ENCODE results near the gene MYL12B. TPM values are rescaled to one million over a fixed set of nuclear protein-coding genes. Genes with fewer than 3 reads are reported as not detected.

Gene MYL12B
- total RNA-seq, 2 experiments from 2014 or later = 288 to 293 TPM

DNA sequence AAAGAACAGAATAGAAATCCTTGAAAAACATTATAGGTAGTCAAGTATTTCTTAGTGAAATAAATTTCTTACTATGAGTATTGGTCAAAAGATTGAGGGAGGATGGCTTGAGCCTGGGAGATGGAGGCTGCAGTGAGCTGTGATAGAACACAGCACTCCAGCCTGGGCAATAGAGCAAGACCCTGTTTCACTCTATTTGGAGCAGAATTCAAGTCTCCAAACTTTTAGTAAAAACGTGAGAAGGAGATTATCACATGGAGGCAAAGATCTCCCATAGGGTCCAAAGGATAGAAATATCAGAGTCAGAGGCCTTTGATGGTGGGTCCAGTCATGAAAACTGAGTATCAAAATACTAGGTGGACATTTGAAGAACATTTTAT, 16.8 kb upstream of the MYL12B start:
- Mint-ChIP-seq H3K36me3 (ENCODE audit: low read depth) (peaks cover 28% of the 10 kb centered on the region), H3K27me3 (ENCODE audit: low read depth) (no peaks in the 10 kb centered on the region), H3K9me3 (peaks cover 20% of the 10 kb centered on the region), H3K27ac (no peak overlapping the region), H3K4me1 (ENCODE audit: low read depth) (peaks cover 17% of the 10 kb centered on the region), H3K4me3 (peak overlapping the region; percentile 90)
- CTCF ChIA-PET = interaction anchor here (0.9 to 4.7 kb wide), 14 partner anchors 10 to 421 kb away, joined by 3 to 35 read pairs (median 6); no protein-coding TSS in a partner anchor
- DNase-seq = no peak
- intact Hi-C loops (cut with micrococcal nuclease) = no loop called here

DNA sequence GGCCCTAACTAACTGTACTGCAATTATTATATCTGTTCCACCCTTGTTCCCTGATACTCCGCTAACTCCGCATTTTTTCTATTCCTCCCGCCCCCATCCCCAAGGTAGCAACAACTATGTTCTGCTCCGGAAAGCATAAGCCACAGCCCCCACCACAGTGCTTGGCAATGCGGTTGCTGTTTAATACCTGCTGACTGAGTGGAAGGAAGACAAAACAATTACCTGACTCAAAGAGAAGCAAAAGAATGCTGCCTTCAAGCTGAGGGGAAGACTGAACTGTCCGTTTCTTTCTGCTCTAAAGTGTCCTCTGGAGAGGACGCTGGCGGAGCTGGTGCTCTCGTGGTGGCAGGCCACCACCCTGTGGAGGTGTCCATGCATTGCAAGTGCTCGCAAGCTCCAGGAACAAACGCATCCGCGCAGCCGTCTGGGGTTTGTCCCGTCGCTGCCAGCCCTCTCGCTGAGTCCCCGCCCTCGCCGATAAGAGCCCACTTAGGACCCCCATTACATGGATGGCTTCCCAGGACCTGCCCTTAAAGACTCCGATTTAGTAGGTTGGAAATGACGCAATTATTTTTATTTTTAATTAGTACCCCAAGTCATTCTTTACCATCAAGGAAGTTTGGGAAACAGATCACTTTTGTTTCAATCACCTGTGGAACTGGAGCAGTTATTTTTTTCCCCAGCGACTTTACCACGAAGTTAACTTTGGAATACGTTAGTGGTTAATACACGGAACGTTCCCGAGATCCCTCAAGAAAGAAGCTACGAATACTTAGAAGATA, 15.9 kb upstream of the MYL12B start:
- intact Hi-C loops (cut with micrococcal nuclease) = loop anchor here (1.0 to 2.0 kb wide), 12 partner anchors 67 to 1141 kb away; partner anchors contain the start of genes EMILIN2, LPIN2, METTL4 and NDC80
- CTCF ChIA-PET = interaction anchor here (0.5 to 4.7 kb wide), 52 partner anchors 8 to 705 kb away, joined by 3 to 35 read pairs (median 4); no protein-coding TSS in a partner anchor
- H3K36me3 Mint-ChIP-seq (ENCODE audit: low read depth) = peaks cover 21% of the 10 kb centered on the region

DNA sequence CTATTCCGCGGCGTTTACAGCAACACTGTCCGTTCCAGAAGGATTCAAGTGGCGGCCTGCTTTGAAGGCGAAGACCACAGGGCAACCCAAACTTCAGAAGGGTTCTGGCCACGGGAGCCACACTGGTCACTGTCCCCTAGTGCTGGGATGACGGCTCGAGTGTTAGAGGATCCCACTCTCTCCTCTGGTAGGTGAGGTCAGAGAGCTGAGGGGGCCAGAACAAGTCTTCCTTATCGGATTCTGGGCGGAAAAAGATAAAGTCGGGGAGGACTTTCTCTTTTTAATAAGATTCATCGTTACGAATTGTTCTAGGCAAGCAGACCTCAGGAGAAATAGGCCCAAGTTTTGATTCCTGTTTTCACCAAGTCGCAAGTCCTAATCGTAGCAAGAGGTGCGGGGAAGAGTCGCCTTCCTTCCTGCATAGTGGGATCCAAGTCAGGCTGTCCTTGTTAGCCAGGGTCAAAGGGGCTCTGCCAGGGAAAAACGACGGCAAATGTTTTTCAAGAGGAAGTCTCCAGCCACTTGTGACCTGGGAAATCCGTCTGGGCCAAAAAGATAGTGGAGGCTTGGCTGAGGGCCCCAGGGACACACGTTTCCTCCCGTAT, 15.2 kb upstream of the MYL12B start:
- Mint-ChIP-seq H3K27me3 (ENCODE audit: low read depth) (no peaks in the 10 kb centered on the region), H3K4me3 (peak overlapping the region; percentile 90), H3K9me3 (peaks cover 8% of the 10 kb centered on the region), H3K4me1 (ENCODE audit: low read depth) (peaks cover 29% of the 10 kb centered on the region), H3K27ac (peak overlapping the region; percentile 92), H3K36me3 (ENCODE audit: low read depth) (peaks cover 17% of the 10 kb centered on the region)
- CTCF ChIA-PET = interaction anchor here (0.5 to 4.7 kb wide), 52 partner anchors 9 to 705 kb away, joined by 3 to 35 read pairs (median 4); partner anchors contain the start of gene MYL12B
- intact Hi-C loops (cut with micrococcal nuclease) = loop anchor here (1.0 to 2.0 kb wide), 22 partner anchors 16 to 1141 kb away; partner anchors contain the start of genes EMILIN2, LPIN2, METTL4 and MYL12B
- DNase-seq = peak; percentile 19

More for the DNA sequence above, 15.9 kb upstream of the MYL12B start:
- H3K27me3 Mint-ChIP-seq (ENCODE audit: low read depth) = no peaks in the 10 kb centered on the region
- peak; percentile 91 for DNase-seq
- H3K9me3 Mint-ChIP-seq = peaks cover 13% of the 10 kb centered on the region
- H3K4me3 Mint-ChIP-seq = peak overlapping the region; percentile 90
- peaks cover 23% of the 10 kb centered on the region for H3K4me1 Mint-ChIP-seq (ENCODE audit: low read depth)
- H3K27ac Mint-ChIP-seq = peak overlapping the region; percentile 92

DNA sequence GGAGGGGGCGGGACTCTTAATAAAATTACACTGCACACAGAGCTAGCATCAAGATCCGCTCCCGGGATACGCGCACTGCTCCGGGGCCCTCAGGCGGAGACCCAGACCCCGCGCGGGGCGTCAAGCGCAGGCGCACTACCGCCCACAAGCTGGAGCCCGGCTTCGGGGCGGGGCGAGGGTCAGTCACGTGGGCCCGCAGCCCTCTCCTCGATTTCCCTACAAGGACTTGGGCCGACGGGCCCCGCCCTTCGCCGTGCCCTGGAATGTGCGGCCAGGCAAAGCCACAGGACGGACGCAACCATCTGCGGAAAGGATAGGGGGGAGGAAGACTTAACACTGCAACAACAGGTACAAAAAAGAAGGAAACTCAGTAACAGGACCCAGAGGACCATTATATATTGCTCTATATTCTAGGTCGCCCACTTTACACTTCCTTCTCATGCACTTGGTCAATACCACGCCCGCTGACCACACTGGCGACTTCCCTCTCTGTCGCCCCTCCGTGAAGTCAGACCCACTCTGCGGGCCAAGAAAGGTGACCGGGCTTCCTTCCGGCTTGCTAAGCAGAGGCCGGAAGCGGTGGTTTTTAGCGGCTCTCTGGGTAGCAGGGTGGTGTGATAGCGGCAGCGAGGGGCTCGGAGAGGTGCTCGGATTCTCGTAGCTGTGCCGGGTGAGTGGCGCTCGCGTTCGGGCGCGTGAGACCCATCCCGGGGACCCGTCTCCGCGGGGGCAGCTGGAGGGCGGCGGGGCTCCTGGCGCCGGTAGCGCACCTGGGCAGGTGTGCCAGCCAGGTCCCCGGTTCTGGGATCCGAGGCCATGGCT, 14.5 kb upstream of the MYL12B start, which contains the start of gene MYL12A:
MYL12A (plus strand) TSS at position 562 of the 822 bp plus-strand sequence. CDS start 5,447 bp downstream, outside the sequence.
- H3K36me3 Mint-ChIP-seq (ENCODE audit: low read depth) = peaks cover 10% of the 10 kb centered on the region
- peak within 1 kb of the TSS; percentile 90 for H3K4me3 Mint-ChIP-seq
- H3K27ac Mint-ChIP-seq = peak within 1 kb of the TSS; percentile 92
- CTCF ChIA-PET = interaction anchor here (0.6 to 4.7 kb wide), 19 partner anchors 8 to 471 kb away, joined by 3 to 35 read pairs (median 4); partner anchors contain the start of gene MYL12B
- intact Hi-C loops (cut with micrococcal nuclease) = loop anchor here (1.0 to 2.0 kb wide), 13 partner anchors 15 to 677 kb away; partner anchors contain the start of genes METTL4, MYL12B and NDC80
- peaks cover 34% of the 10 kb centered on the region for H3K4me1 Mint-ChIP-seq (ENCODE audit: low read depth)
- peaks cover 2% of the 10 kb centered on the region for H3K9me3 Mint-ChIP-seq
- peak; percentile 96 for DNase-seq
- H3K27me3 Mint-ChIP-seq (ENCODE audit: low read depth) = no peaks in the 10 kb centered on the region

DNA sequence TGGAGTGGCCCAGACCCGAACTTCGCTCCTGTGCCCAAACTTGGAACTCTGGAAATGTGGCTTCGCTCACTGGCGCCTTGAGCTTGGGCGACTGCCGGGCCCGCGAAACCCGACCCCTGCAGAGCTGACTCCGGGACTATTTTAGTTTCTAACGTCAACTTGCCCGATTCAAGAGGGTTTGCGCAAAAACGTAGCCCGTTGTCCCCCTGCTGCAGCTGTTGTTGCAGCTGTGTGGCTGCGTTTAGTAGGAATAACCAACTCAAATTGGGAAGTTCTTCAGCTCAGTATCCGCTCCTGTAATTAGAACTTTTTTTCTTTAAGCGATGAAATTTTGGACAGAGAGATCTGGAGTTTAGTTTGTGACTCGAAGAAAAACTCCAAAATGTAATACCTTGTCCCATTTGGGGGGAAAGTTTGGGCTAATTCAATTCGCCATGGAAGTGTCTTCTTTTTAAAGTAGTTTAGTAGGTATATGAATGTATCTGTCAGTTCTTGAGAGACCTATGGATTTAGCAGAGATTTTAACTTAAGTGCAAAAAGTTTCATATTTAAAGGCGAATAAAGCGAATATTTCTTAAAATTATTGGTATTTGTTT, 13.8 kb upstream of the MYL12B start:
- Mint-ChIP-seq H3K4me1 (ENCODE audit: low read depth) (peaks cover 41% of the 10 kb centered on the region), H3K36me3 (ENCODE audit: low read depth) (peaks cover 13% of the 10 kb centered on the region), H3K27ac (peak overlapping the region; percentile 92), H3K4me3 (peak overlapping the region; percentile 90), H3K27me3 (ENCODE audit: low read depth) (no peaks in the 10 kb centered on the region), H3K9me3 (no peaks in the 10 kb centered on the region)
- CTCF ChIA-PET = interaction anchor here (0.6 to 4.7 kb wide), 7 partner anchors 11 to 418 kb away, joined by 3 to 35 read pairs (median 7); partner anchors contain the start of gene MYL12B
- DNase-seq = peak; percentile 41
- intact Hi-C loops (cut with micrococcal nuclease) = no loop called here

DNA sequence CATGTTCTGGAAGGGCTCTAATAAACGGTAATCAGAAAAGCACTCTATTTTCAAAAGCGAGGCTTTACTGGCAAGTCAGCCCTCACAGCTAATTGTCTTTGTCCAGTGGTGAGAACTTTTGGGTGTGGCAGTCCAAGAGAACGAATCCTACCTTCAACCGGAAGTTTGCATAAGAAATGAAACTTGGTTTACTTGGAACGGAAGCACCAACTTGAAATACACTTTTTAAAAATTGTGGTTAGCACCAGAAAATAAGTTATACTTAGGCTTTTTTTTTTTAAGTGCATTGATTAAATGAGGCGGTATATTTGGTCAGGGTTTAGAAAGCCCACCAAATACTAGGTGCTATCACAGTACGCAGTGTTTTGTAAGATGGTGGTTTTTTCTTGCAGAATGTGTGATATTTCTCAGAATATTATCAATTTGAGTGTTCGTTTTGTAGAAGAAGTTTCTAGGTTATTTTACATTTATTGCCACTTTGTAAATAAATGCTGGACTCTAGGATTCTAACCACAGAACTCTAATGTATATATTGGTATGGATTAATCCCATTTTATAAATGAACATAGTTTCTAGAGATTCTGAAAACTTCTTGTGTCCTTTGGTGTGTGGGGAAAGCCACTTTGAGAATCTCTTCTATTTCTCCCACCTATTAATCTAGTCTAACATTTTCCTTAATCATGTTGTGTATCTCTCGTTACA, 13.1 kb upstream of the MYL12B start:
- Mint-ChIP-seq H3K4me3 (peak overlapping the region; percentile 90), H3K9me3 (no peaks in the 10 kb centered on the region), H3K27me3 (ENCODE audit: low read depth) (no peaks in the 10 kb centered on the region), H3K27ac (peak overlapping the region; percentile 92), H3K36me3 (ENCODE audit: low read depth) (peaks cover 19% of the 10 kb centered on the region), H3K4me1 (ENCODE audit: low read depth) (peaks cover 47% of the 10 kb centered on the region)
- CTCF ChIA-PET = interaction anchor here (0.6 to 4.7 kb wide), 4 partner anchors 11 to 417 kb away, joined by 3 to 35 read pairs (median 6); no protein-coding TSS in a partner anchor
- intact Hi-C loops (cut with micrococcal nuclease) = no loop called here
- peak; percentile 23 for DNase-seq

DNA sequence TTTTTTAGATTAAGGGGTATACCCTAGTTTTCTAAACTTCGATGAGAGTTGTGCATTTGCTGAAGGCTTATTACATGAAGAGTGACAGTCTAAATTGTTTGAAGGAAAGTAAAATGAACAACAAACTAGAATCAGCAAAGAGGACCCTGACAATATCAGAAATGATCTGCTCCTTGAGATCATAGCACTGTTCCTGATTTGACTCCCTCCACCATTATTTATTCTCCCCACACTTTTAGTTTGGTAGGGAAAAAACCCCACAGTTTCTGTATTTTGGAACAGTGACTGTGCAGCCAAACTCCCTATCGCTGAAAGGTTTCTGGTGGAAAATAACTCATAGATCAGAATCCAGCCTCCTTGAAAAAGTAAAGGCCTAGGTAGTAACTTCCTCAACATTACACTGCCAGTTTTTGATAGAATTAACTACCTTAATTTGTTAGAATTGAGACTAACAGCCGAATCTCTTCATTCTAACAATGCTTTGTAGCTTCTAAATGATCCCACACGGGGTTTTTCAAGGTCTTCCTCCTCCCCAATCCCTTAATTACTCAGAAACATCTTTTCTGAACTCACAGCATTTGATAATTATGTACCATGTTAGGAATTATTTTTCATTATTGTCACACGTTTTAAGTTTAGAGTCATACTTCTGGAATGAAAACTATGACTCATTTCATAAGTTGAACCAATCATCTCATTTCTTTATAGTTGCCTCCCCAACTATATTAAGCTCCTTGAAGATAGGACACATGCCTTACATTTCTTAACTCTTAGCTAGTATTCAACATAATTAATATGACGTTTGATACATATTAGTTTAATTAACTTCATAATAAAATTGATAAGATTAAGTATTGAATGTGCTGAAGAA, 11.5 kb upstream of the MYL12B start:
- Mint-ChIP-seq H3K27ac (peak overlapping the region; percentile 90), H3K27me3 (ENCODE audit: low read depth) (no peaks in the 10 kb centered on the region), H3K4me3 (peak overlapping the region; percentile 68), H3K4me1 (ENCODE audit: low read depth) (peaks cover 55% of the 10 kb centered on the region), H3K36me3 (ENCODE audit: low read depth) (peaks cover 34% of the 10 kb centered on the region), H3K9me3 (no peaks in the 10 kb centered on the region)
- no peak for DNase-seq
- intact Hi-C loops (cut with micrococcal nuclease) = loop anchor here (1.0 kb wide), 4 partner anchors 27 to 611 kb away; no protein-coding TSS in a partner anchor
- CTCF ChIA-PET = interaction anchor here (0.7 to 2.7 kb wide), 7 partner anchors 10 to 415 kb away, joined by 3 to 8 read pairs (median 4); no protein-coding TSS in a partner anchor

DNA sequence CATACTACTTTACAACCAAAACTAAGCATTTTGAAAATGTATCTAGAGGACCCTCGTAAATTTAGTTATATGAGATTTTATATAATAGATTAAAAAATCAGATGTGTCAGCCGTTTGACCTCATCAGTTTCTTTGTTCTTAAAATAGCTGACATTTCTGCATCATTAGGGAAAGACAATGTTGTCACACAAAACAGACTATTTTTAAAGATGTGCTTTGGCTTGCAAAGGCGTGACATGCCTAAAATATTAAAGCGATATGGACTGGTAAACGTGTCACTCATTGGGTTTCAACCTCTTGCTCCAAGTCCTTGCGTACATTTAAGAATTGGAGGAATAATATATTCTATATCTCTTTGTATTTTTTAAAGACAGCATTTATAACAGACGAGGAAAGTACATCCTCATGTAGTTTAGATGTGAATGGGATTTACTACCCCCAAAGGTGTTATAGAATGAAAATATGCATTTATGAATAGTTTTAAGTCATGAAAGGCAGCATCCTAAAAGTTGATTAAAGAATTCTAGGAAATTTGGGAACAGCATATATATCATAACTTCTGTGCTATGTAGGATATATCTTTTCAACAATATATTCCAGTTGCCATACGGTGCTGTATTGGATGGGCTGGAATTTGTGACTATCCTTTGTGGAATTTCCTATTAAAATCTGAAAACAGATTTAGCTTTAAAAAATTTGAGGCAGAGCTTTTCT, 10.5 kb upstream of the MYL12B start:
- Mint-ChIP-seq H3K4me3 (no peak overlapping the region), H3K9me3 (no peaks in the 10 kb centered on the region), H3K27me3 (ENCODE audit: low read depth) (no peaks in the 10 kb centered on the region), H3K36me3 (ENCODE audit: low read depth) (peaks cover 38% of the 10 kb centered on the region), H3K27ac (peak overlapping the region; percentile 84), H3K4me1 (ENCODE audit: low read depth) (peaks cover 57% of the 10 kb centered on the region)
- intact Hi-C loops (cut with micrococcal nuclease) = loop anchor here (1.0 kb wide), 1 partner anchor 612 kb away; no protein-coding TSS in a partner anchor
- DNase-seq = no peak
- CTCF ChIA-PET = interaction anchor here (0.6 to 2.7 kb wide), 8 partner anchors 9 to 414 kb away, joined by 3 to 8 read pairs (median 4); no protein-coding TSS in a partner anchor

DNA sequence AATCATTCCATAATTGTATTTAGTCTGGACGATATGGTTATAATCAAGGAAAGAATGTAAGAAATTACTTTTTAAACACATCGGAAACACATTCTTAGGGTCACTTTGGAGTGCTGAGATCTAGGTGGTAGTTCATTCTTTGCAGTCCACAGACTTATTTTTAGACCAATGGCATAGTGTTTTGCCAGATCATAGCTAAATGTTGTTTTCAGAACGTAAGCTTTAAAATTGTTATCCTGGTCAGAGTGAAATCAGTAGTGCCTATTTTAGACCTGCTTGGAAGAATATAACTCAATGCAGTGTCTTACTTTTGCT, 10.0 kb upstream of the MYL12B start:
- Mint-ChIP-seq H3K9me3 (no peaks in the 10 kb centered on the region), H3K27me3 (ENCODE audit: low read depth) (no peaks in the 10 kb centered on the region), H3K4me1 (ENCODE audit: low read depth) (peaks cover 61% of the 10 kb centered on the region), H3K4me3 (peak overlapping the region; percentile 45), H3K36me3 (ENCODE audit: low read depth) (peaks cover 38% of the 10 kb centered on the region), H3K27ac (peak overlapping the region; percentile 84)
- CTCF ChIA-PET = interaction anchor here (1.2 to 2.7 kb wide), 3 partner anchors 46 to 414 kb away, joined by 3 to 8 read pairs (median 4); no protein-coding TSS in a partner anchor
- intact Hi-C loops (cut with micrococcal nuclease) = loop anchor here (1.0 kb wide), 1 partner anchor 613 kb away; no protein-coding TSS in a partner anchor
- DNase-seq = no peak

Measured in activated naive CD4-positive, alpha-beta T cell treated with anti-CD3 and anti-CD28 coated beads for 36 hours (primary cell).